Mesenchymal stem cell (in vitro differentiated cells and primary cell): ENCODE data around the gene LRRFIP1.

Experiments
- DNase-seq: peaks from one replicate; pipeline ENCODE4 v3.0.0-alpha.2; 2013
- H2AFZ ChIP-seq: one replicate; pipeline ENCODE4 v1.6.1; 2013; ENCODE audit warnings: low read depth, mild to moderate bottlenecking, control low read depth, inconsistent platforms, low read length, moderate library complexity
- H2AK5ac ChIP-seq: 2 replicates; pipeline ENCODE4 v1.6.1; 2013; ENCODE audit warnings: low read length, moderate library complexity, mild to moderate bottlenecking, inconsistent platforms; ENCODE audit not compliant: severe bottlenecking
- H2BK120ac ChIP-seq: one replicate; pipeline ENCODE4 v1.6.1; 2013; ENCODE audit warnings: low read depth, mild to moderate bottlenecking, inconsistent platforms, low read length, moderate library complexity
- H2BK12ac ChIP-seq, 2 experiments: one replicate each; pipeline ENCODE4 v1.6.1; 2013; ENCODE audit warnings: inconsistent platforms in 2 of 2, low read length in 2 of 2, mild to moderate bottlenecking in 2 of 2, moderate library complexity in 2 of 2, control low read depth in 1 of 2
- H2BK15ac ChIP-seq: one replicate; pipeline ENCODE4 v1.6.1; 2013; ENCODE audit warnings: mild to moderate bottlenecking, low read depth, inconsistent platforms; ENCODE audit not compliant: poor library complexity, severe bottlenecking
- H2BK5ac ChIP-seq: 2 replicates; pipeline ENCODE4 v1.6.1; 2013; ENCODE audit warnings: low read depth, mild to moderate bottlenecking, low read length, control low read depth, inconsistent platforms; ENCODE audit not compliant: poor library complexity, severe bottlenecking
- H3K14ac ChIP-seq, 2 experiments: one replicate each; pipeline ENCODE4 v1.6.1; 2013; ENCODE audit warnings: inconsistent platforms in 2 of 2, low read length in 2 of 2, control low read depth in 1 of 2, mild to moderate bottlenecking in 1 of 2, moderate library complexity in 1 of 2
- H3K18ac ChIP-seq, 2 experiments: one replicate each; pipeline ENCODE4 v1.6.1; 2013; ENCODE audit warnings: inconsistent platforms in 2 of 2, low read length in 2 of 2, control low read depth in 1 of 2, low read depth in 1 of 2, mild to moderate bottlenecking in 1 of 2
- H3K23ac ChIP-seq, 2 experiments: one replicate each; pipeline ENCODE4 v1.6.1; 2013; ENCODE audit warnings: inconsistent platforms in 2 of 2, low read length in 2 of 2, mild to moderate bottlenecking in 2 of 2, moderate library complexity in 2 of 2, control low read depth in 1 of 2
- H3K27ac ChIP-seq: 2 replicates; pipeline ENCODE4 v1.5.1; 2013; ENCODE audit warnings: mild to moderate bottlenecking, moderate library complexity, low read length, control low read depth, inconsistent platforms; ENCODE audit not compliant: poor library complexity, severe bottlenecking
- H3K27me3 ChIP-seq, 2 experiments: 2 replicates each; pipeline versions ENCODE4 v1.6.1 to v1.7.0; 2013; ENCODE audit warnings: low read length in 2 of 2, mild to moderate bottlenecking in 2 of 2, moderate library complexity in 2 of 2, control low read depth in 1 of 2, inconsistent platforms in 1 of 2; ENCODE audit not compliant: control insufficient read depth in 1 of 2, insufficient read depth in 1 of 2
- H3K36me3 ChIP-seq, 2 experiments: 2 replicates each; pipeline versions ENCODE4 v1.6.1 to v1.7.0; 2013; ENCODE audit warnings: low read length in 2 of 2, control low read depth in 1 of 2, inconsistent platforms in 1 of 2, low read depth in 1 of 2, mild to moderate bottlenecking in 1 of 2; ENCODE audit not compliant: insufficient read depth in 2 of 2, control insufficient read depth in 1 of 2
- H3K4ac ChIP-seq, 2 experiments: one replicate each; pipeline ENCODE4 v1.6.1; 2013; ENCODE audit warnings: inconsistent platforms in 2 of 2, low read length in 2 of 2, mild to moderate bottlenecking in 2 of 2, moderate library complexity in 2 of 2, control low read depth in 1 of 2, low read depth in 1 of 2
- H3K4me1 ChIP-seq: 2 replicates; pipeline ENCODE4 v1.6.1; 2013; ENCODE audit warnings: low read depth, low read length, control low read depth; ENCODE audit not compliant: control insufficient read depth, insufficient read depth
- H3K4me2 ChIP-seq: 2 replicates; pipeline ENCODE4 v1.6.1; 2013; ENCODE audit warnings: low read length, mild to moderate bottlenecking, inconsistent platforms; ENCODE audit not compliant: poor library complexity, severe bottlenecking
- H3K4me3 ChIP-seq, 2 experiments: 2 replicates each; pipeline versions ENCODE4 v1.5.1 to v1.7.0; 2013; ENCODE audit warnings: low read length in 2 of 2, mild to moderate bottlenecking in 2 of 2, control low read depth in 1 of 2, low read depth in 1 of 2; ENCODE audit not compliant: insufficient read depth in 1 of 2
- H3K79me1 ChIP-seq: replicated peaks from 2 replicates; pipeline ENCODE4 v1.6.1; 2013; ENCODE audit warnings: mild to moderate bottlenecking, control low read depth, low read length, inconsistent platforms; ENCODE audit not compliant: poor library complexity, severe bottlenecking
- H3K9ac ChIP-seq: 2 replicates; pipeline ENCODE4 v1.7.0; 2013; ENCODE audit warnings: mild to moderate bottlenecking, low read length, moderate library complexity
- H3K9me3 ChIP-seq: 2 replicates; pipeline ENCODE4 v1.7.0; 2013; ENCODE audit warnings: mild to moderate bottlenecking, low read length; ENCODE audit not compliant: control insufficient read depth
- H4K8ac ChIP-seq: one replicate; pipeline ENCODE4 v1.6.1; 2013; ENCODE audit warnings: inconsistent platforms, mild to moderate bottlenecking, low read length, moderate library complexity
- H4K91ac ChIP-seq: one replicate; pipeline ENCODE4 v1.6.1; 2013; ENCODE audit warnings: mild to moderate bottlenecking, low read length, inconsistent platforms
- WGBS: methylation state at CpG from one replicate; pipeline ENCODE4 v1.1.7; 2013; ENCODE audit warnings: mixed read lengths; 5-methylcytosine and 5-hydroxymethylcytosine counted together

The LRRFIP1 gene

DNA sequence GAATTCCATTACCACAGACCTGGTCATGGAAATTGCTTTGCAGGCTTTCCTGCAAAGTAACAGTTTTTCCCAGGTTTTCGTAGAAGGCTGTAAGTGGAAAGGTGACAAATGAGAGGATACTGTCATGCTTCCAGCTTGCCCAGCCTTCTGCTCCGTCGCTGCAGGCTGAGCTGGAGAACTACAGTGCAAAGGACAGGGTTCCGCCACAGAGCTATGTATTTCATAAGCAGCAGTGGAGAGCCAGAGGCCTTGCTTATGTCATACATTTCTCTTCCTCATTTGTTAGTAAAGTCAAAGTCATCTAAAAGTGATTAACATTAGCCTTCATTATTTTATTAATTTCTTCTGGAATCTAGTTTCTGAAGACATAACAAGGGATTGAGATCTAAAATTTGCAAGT is 98.3 kb downstream of the LRRFIP1 start:
- no peak overlapping the region for H2BK12ac ChIP-seq
- WGBS, result 98% methylated on average over 4 of the region's 4 CpGs

DNA sequence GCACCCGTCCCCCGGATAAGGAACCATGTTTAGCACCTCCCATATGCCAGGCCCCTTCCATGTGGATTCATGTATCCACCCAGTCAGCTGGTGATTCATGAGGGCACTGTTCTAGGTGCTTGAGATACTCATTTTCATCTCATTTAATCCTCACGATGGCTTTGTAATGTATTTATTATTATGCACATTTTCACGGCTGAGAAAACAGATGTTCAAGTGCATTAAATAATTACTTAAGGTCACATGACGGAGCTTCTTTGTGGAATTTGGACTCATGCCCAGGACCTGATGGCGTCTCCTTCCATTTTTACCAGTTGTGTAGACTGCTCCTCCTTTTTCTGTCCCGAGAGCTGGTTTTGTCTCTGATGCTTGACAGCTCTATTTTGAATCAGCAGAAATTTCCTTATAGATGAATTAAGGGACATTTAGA is 99.0 kb downstream of the LRRFIP1 start:
- no peak overlapping the region for H3K9ac ChIP-seq
- no peak overlapping the region for H2AK5ac ChIP-seq
- H2BK120ac ChIP-seq, result no peak overlapping the region
- no peak overlapping the region for H2BK5ac ChIP-seq
- H3K14ac ChIP-seq, result no peak overlapping the region
- H3K79me1 ChIP-seq, result peaks cover 27% of the 10 kb centered on the region
- H3K9me3 ChIP-seq, result no peaks in the 10 kb centered on the region
- no peak overlapping the region for H2BK15ac ChIP-seq
- H2AFZ ChIP-seq, result no peak overlapping the region
- H3K27me3 ChIP-seq, result no peaks in the 10 kb centered on the region
- H3K4me2 ChIP-seq, result no peak overlapping the region
- no peak overlapping the region for H2BK12ac ChIP-seq
- peak; percentile 58 for DNase-seq
- H3K36me3 ChIP-seq, result peaks cover 3 to 45% of the 10 kb centered on the region in 2 experiments
- H4K8ac ChIP-seq, result no peak overlapping the region
- H3K18ac ChIP-seq, result no peak overlapping the region
- H3K23ac ChIP-seq, result no peak overlapping the region
- no peak overlapping the region for H3K4ac ChIP-seq
- H3K4me3 ChIP-seq, result no peak overlapping the region
- H3K27ac ChIP-seq, result peak overlapping the region; percentile 43
- WGBS, result 76% methylated on average over 5 of the region's 7 CpGs
- peaks cover 24% of the 10 kb centered on the region for H3K4me1 ChIP-seq
- H4K91ac ChIP-seq, result no peak overlapping the region

More for the DNA sequence above, 98.3 kb downstream of the LRRFIP1 start:
- no peak overlapping the region for H3K18ac ChIP-seq
- H3K14ac ChIP-seq, result no peak overlapping the region
- H3K4me3 ChIP-seq, result no peak overlapping the region
- no peak overlapping the region for H3K4ac ChIP-seq
- H2AK5ac ChIP-seq, result peak overlapping the region; percentile 41
- no peak overlapping the region for H4K8ac ChIP-seq
- H3K36me3 ChIP-seq, result peaks cover 3 to 53% of the 10 kb centered on the region in 2 experiments
- no peak overlapping the region for H2AFZ ChIP-seq
- H2BK15ac ChIP-seq, result no peak overlapping the region
- no peak for DNase-seq
- H3K79me1 ChIP-seq, result peaks cover 21% of the 10 kb centered on the region
- no peak overlapping the region for H3K9ac ChIP-seq
- no peaks in the 10 kb centered on the region for H3K9me3 ChIP-seq
- no peak overlapping the region for H3K4me2 ChIP-seq
- no peak overlapping the region for H3K27ac ChIP-seq
- H3K4me1 ChIP-seq, result peaks cover 21% of the 10 kb centered on the region
- H2BK5ac ChIP-seq, result no peak overlapping the region
- H3K23ac ChIP-seq, result no peak overlapping the region
- H4K91ac ChIP-seq, result no peak overlapping the region
- no peak overlapping the region for H2BK120ac ChIP-seq
- no peaks in the 10 kb centered on the region for H3K27me3 ChIP-seq

DNA sequence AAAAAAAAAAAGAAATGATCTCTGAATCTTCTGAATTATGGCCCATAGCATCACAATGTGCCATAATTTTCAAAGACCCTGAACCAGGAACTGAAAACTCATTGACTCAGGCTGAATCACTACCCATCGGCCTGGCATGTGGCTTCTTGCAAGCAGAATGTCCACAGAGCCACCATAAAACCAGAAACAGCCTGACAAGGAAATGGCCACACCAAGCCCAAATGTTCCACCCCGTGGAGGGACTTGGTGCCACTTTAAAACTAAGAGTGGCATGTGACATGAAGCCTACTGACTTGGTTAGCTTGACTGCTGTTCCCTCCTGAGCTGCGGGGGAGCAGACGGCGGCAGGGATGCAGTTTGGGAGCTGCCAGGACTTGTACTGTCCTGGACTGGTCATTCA is 100.0 kb downstream of the LRRFIP1 start:
- H3K4me2 ChIP-seq, result no peak overlapping the region
- no peak for DNase-seq
- H3K14ac ChIP-seq, result no peak overlapping the region
- H4K8ac ChIP-seq, result peak overlapping the region; percentile 45
- H3K9me3 ChIP-seq, result no peaks in the 10 kb centered on the region
- H2BK15ac ChIP-seq, result no peak overlapping the region
- 86% methylated on average over 5 of the region's 5 CpGs for WGBS
- no peak overlapping the region for H3K18ac ChIP-seq
- peak overlapping the region; percentile 31 for H2AK5ac ChIP-seq
- H3K23ac ChIP-seq, result no peak overlapping the region
- H3K27ac ChIP-seq, result no peak overlapping the region
- no peak overlapping the region for H3K9ac ChIP-seq
- peaks cover 25% of the 10 kb centered on the region for H3K4me1 ChIP-seq
- H3K4me3 ChIP-seq, result no peak overlapping the region
- no peak overlapping the region for H4K91ac ChIP-seq
- H3K36me3 ChIP-seq, result peaks cover 3 to 37% of the 10 kb centered on the region in 2 experiments
- no peak overlapping the region for H2AFZ ChIP-seq
- no peaks in the 10 kb centered on the region for H3K27me3 ChIP-seq
- no peak overlapping the region for H2BK5ac ChIP-seq
- no peak overlapping the region for H2BK120ac ChIP-seq
- H2BK12ac ChIP-seq, result peak overlapping the region; percentile 9 to 45
- peaks cover 29% of the 10 kb centered on the region for H3K79me1 ChIP-seq
- peak overlapping the region in 1 of 2 experiments; percentile 35 for H3K4ac ChIP-seq

DNA sequence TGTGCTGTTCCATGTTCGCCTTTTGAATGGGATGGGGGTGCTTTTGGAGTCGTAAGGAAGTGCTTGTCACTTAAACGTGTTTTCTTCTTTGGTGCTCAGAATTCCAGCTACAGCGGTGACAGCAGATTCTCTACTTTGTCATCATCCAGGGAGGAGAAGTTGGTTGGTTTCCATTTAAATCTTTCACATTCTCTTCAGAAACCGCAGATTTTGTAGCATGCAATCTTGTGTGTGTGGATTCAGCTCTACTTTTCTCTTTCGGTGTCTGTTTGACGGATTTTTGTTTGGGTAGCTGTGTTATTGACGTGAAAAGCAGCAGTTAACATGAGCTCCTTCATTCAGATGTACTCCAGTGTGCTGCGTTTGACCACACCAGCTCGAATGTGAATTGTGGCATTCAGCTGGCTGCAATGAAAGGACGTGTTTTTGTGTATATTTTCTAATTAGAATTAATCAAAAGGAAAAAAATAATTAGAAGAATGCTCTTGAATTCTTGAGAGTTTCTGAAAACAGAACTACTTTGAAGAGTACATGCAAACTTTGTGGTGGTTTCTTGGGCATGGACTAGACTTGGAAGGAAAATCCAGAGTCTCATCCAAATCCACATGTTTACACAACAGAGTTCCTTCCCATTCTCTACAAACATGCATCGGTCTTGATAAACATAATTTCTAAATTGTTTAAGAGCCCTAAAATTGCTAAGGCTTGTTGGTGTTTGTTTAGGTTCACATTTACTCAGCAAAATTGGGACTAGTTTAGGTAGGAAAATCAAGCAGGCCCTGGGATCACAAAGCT is 102.5 kb downstream of the LRRFIP1 start:
- H2BK12ac ChIP-seq, result no peak overlapping the region

More for the DNA sequence above, 102.5 kb downstream of the LRRFIP1 start:
- no peak overlapping the region for H3K4ac ChIP-seq
- no peak overlapping the region for H2AFZ ChIP-seq
- no peak overlapping the region for H3K27ac ChIP-seq
- no peak overlapping the region for H4K8ac ChIP-seq
- no peaks in the 10 kb centered on the region for H3K9me3 ChIP-seq
- no peak overlapping the region for H3K9ac ChIP-seq
- H2BK5ac ChIP-seq, result no peak overlapping the region
- WGBS, result 85% methylated on average over 11 of the region's 12 CpGs
- H3K79me1 ChIP-seq, result peaks cover 33% of the 10 kb centered on the region
- H3K36me3 ChIP-seq, result peaks cover 3 to 23% of the 10 kb centered on the region in 2 experiments
- H4K91ac ChIP-seq, result no peak overlapping the region
- no peak overlapping the region for H2AK5ac ChIP-seq
- peak; percentile 55 for DNase-seq
- H2BK15ac ChIP-seq, result no peak overlapping the region
- H3K14ac ChIP-seq, result no peak overlapping the region
- no peak overlapping the region for H3K4me3 ChIP-seq
- no peak overlapping the region for H3K18ac ChIP-seq
- H3K27me3 ChIP-seq, result no peaks in the 10 kb centered on the region
- H2BK120ac ChIP-seq, result no peak overlapping the region
- peaks cover 29% of the 10 kb centered on the region for H3K4me1 ChIP-seq
- H3K23ac ChIP-seq, result peak overlapping the region in 1 of 2 experiments; percentile 29
- no peak overlapping the region for H3K4me2 ChIP-seq
